Muscle of arm (tissue), 12 donors: Measurements from ENCODE around the gene MRPL48. TPM values are rescaled to one million over a fixed set of nuclear protein-coding genes. Genes with fewer than 3 reads are reported as not detected.
A peak's percentile ranks its signal among the peaks of the same experiment; 100 is the strongest.
"Not testable (repeated sequence)": the region's sequence is repeated elsewhere in the genome, so short reads cannot be mapped to it uniquely, and the experiment has no call there.

Source experiments
- DNase-seq: peaks from one replicate; pipeline ENCODE4 v3.0.0-alpha.2; 2013
- polyA plus RNA-seq, 12 donors: library from polyadenylated mRNA; unstranded; fragments of 120-200 nt; gene quantifications; one replicate each; pipeline ENCODE4 v1.2.1, GENCODE V29; 2013; ENCODE audit not compliant: insufficient read length in 12 of 12

MRPL48 gene
- polyA plus RNA-seq, 12 donors, result 30.2 to 51.7 (median 42.3) TPM; not detected in 2

- DNase-seq, result no peak
These were observed 42.6 kb downstream of the MRPL48 start for GRCh38 chr11:73830261-73830660.

- no peak for DNase-seq
These were observed 45.4 kb downstream of the MRPL48 start for GRCh38 chr11:73833067-73833466.

- DNase-seq, result no peak
These were observed 50.9 kb downstream of the MRPL48 start for GRCh38 chr11:73838443-73839122.

GRCh38 chr11:73839123-73839457 lies 51.4 kb downstream of the MRPL48 start:
- DNase-seq, result no peak

- no peak for DNase-seq
These were observed 63.5 kb downstream of the MRPL48 start for GRCh38 chr11:73851046-73851764.

- DNase-seq, result no peak
These were observed 64.4 kb downstream of the MRPL48 start for GRCh38 chr11:73852049-73852448.

GRCh38 chr11:73854680-73855079 lies 67.0 kb downstream of the MRPL48 start:
- no peak for DNase-seq

GRCh38 chr11:73856031-73856567 lies 68.4 kb downstream of the MRPL48 start:
- DNase-seq, result no peak

- DNase-seq, result no peak
These were observed 72.0 kb downstream of the MRPL48 start for GRCh38 chr11:73859671-73860070.

- DNase-seq, result no peak
These were observed 72.5 kb downstream of the MRPL48 start for GRCh38 chr11:73860202-73860601.

- no peak for DNase-seq
These were observed 75.3 kb downstream of the MRPL48 start for GRCh38 chr11:73862986-73863385.

- peak; percentile 27 for DNase-seq
These were observed 78.5 kb downstream of the MRPL48 start for GRCh38 chr11:73866095-73866579.

GRCh38 chr11:73866586-73866996 lies 78.9 kb downstream of the MRPL48 start:
- DNase-seq, result no peak

GRCh38 chr11:73869332-73869949 lies 81.8 kb downstream of the MRPL48 start:
- DNase-seq, result no peak

- no peak for DNase-seq
These were observed 82.6 kb downstream of the MRPL48 start for GRCh38 chr11:73870261-73870660.

GRCh38 chr11:73872749-73873357 lies 85.2 kb downstream of the MRPL48 start:
- peak; percentile 31 for DNase-seq

GRCh38 chr11:73875380-73875779 lies 87.7 kb downstream of the MRPL48 start:
- DNase-seq, result no peak

GRCh38 chr11:73875840-73876239 lies 88.2 kb downstream of the MRPL48 start:
- DNase-seq, result no peak

- peak; percentile 97 for DNase-seq
These were observed 89.0 kb downstream of the MRPL48 start, which contains the start of the genes COA4 and PAAF1 for GRCh38 chr11:73876424-73877310. COA4 (minus strand) TSS chr11:73876846; CDS start chr11:73873378, 3,468 bp downstream. PAAF1 (plus strand) TSS chr11:73876999; CDS start chr11:73877022, 23 bp downstream.

GRCh38 chr11:73878771-73879170 lies 91.1 kb downstream of the MRPL48 start:
- DNase-seq, result no peak

GRCh38 chr11:73880449-73880848 lies 92.8 kb downstream of the MRPL48 start:
- DNase-seq, result not testable (repeated sequence)
